Neural cell (in vitro differentiated cells): ENCODE data around the gene ZNF358.
"Not testable (repeated sequence)": the region's sequence is repeated elsewhere in the genome, so short reads cannot be mapped to it uniquely, and the experiment has no call there.

Source experiments
- EP300 ChIP-seq: fragments of 450-650 bp; conservative IDR thresholded peaks from 2 replicates; pipeline ENCODE4 v1.6.1; 2014; ENCODE audit warnings: antibody characterized with exemption, mild to moderate bottlenecking, moderate library complexity; ENCODE audit not compliant: poor library complexity, severe bottlenecking
- EZH2 ChIP-seq: fragments of 200-600, 300-800 bp; shearing (Covaris generic), sonication (generic); IDR thresholded peaks from 2 replicates; pipeline ENCODE4 v1.6.1; 2014; ENCODE audit warnings: antibody characterized with exemption, low read length, borderline replicate concordance, mild to moderate bottlenecking; ENCODE audit not compliant: insufficient read depth, poor library complexity, severe bottlenecking
- MXI1 ChIP-seq: fragments of 450-650 bp; conservative IDR thresholded peaks from 2 replicates; pipeline ENCODE4 v1.6.1; 2014; ENCODE audit warnings: antibody characterized with exemption, mild to moderate bottlenecking; ENCODE audit not compliant: poor library complexity, severe bottlenecking
- POLR2AphosphoS5 ChIP-seq: IDR thresholded peaks from 2 replicates; pipeline ENCODE4 v1.6.1; 2012
- RAD21 ChIP-seq: fragments of 450-650 bp; conservative IDR thresholded peaks from 2 replicates; pipeline ENCODE4 v1.6.1; 2014; ENCODE audit warnings: antibody characterized with exemption, mild to moderate bottlenecking, moderate library complexity
- SMC3 ChIP-seq: fragments of 450-650 bp; conservative IDR thresholded peaks from 2 replicates; pipeline ENCODE4 v1.6.1; 2014; ENCODE audit warnings: antibody characterized with exemption, mild to moderate bottlenecking, moderate library complexity; ENCODE audit not compliant: poor library complexity
- TAF1 ChIP-seq: IDR thresholded peaks from 2 replicates; pipeline ENCODE4 v1.6.1; 2012; ENCODE audit warnings: low read depth
- TF ChIP-seq, protein P1 (sequence below): fragments of 450-650 bp; IDR thresholded peaks from 2 replicates; pipeline ENCODE4 v1.5.1; 2014; ENCODE audit warnings: antibody characterized with exemption, mild to moderate bottlenecking, moderate library complexity; ENCODE audit not compliant: poor library complexity, severe bottlenecking
- TF ChIP-seq, protein P2 (sequence below): IDR thresholded peaks from 2 replicates; pipeline ENCODE4 v1.6.1; 2012; ENCODE audit warnings: borderline replicate concordance

- TF ChIP-seq, protein P1, sequence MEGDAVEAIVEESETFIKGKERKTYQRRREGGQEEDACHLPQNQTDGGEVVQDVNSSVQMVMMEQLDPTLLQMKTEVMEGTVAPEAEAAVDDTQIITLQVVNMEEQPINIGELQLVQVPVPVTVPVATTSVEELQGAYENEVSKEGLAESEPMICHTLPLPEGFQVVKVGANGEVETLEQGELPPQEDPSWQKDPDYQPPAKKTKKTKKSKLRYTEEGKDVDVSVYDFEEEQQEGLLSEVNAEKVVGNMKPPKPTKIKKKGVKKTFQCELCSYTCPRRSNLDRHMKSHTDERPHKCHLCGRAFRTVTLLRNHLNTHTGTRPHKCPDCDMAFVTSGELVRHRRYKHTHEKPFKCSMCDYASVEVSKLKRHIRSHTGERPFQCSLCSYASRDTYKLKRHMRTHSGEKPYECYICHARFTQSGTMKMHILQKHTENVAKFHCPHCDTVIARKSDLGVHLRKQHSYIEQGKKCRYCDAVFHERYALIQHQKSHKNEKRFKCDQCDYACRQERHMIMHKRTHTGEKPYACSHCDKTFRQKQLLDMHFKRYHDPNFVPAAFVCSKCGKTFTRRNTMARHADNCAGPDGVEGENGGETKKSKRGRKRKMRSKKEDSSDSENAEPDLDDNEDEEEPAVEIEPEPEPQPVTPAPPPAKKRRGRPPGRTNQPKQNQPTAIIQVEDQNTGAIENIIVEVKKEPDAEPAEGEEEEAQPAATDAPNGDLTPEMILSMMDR = not testable (repeated sequence)
- TF ChIP-seq, protein P2, sequence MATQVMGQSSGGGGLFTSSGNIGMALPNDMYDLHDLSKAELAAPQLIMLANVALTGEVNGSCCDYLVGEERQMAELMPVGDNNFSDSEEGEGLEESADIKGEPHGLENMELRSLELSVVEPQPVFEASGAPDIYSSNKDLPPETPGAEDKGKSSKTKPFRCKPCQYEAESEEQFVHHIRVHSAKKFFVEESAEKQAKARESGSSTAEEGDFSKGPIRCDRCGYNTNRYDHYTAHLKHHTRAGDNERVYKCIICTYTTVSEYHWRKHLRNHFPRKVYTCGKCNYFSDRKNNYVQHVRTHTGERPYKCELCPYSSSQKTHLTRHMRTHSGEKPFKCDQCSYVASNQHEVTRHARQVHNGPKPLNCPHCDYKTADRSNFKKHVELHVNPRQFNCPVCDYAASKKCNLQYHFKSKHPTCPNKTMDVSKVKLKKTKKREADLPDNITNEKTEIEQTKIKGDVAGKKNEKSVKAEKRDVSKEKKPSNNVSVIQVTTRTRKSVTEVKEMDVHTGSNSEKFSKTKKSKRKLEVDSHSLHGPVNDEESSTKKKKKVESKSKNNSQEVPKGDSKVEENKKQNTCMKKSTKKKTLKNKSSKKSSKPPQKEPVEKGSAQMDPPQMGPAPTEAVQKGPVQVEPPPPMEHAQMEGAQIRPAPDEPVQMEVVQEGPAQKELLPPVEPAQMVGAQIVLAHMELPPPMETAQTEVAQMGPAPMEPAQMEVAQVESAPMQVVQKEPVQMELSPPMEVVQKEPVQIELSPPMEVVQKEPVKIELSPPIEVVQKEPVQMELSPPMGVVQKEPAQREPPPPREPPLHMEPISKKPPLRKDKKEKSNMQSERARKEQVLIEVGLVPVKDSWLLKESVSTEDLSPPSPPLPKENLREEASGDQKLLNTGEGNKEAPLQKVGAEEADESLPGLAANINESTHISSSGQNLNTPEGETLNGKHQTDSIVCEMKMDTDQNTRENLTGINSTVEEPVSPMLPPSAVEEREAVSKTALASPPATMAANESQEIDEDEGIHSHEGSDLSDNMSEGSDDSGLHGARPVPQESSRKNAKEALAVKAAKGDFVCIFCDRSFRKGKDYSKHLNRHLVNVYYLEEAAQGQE = not testable (repeated sequence)
- not testable (repeated sequence) for TF ChIP-seq EZH2, POLR2AphosphoS5, EP300, MXI1, RAD21, TAF1, SMC3
Observed at GRCh38 chr19:7538990-7539389, 23.1 kb downstream of the ZNF358 start.
